Kasumi-1 (cell line): ENCODE measurements around the gene STK17A.
"Not testable (repeated sequence)": the region's sequence is repeated elsewhere in the genome, so short reads cannot be mapped to it uniquely, and the experiment has no call there.

Experiments used
- DNase-seq, 2 experiments: peaks; one replicate each; lab custom pipeline; 2025; lab: John Stamatoyannopoulos, UW

The STK17A gene

GRCh38 chr7:43568529-43568928 is 14.4 kb upstream of the STK17A start:
- no peak for DNase-seq

GRCh38 chr7:43569424-43569823 is 13.5 kb upstream of the STK17A start:
- no peak for DNase-seq

- DNase-seq: no peak
Measured at GRCh38 chr7:43570688-43571365, 12.1 kb upstream of the STK17A start.

GRCh38 chr7:43572516-43573049 is 10.3 kb upstream of the STK17A start:
- peak; percentile 98 for DNase-seq

- not testable (repeated sequence) for DNase-seq
Measured at GRCh38 chr7:43573832-43574231, 9.1 kb upstream of the STK17A start.

- no peak for DNase-seq
Measured at GRCh38 chr7:43575506-43575905, 7.4 kb upstream of the STK17A start.

GRCh38 chr7:43576241-43576640 is 6.7 kb upstream of the STK17A start:
- DNase-seq: no peak

- DNase-seq: no peak
Measured at GRCh38 chr7:43577485-43577951, 5.4 kb upstream of the STK17A start.

- DNase-seq: peak; percentile 79 to 87
Measured at GRCh38 chr7:43583424-43584194, 701 bp downstream of the STK17A start.

- peak; percentile 73 to 81 for DNase-seq
Measured at GRCh38 chr7:43584195-43584586, 1.3 kb downstream of the STK17A start.

GRCh38 chr7:43584733-43585132 is 1.8 kb downstream of the STK17A start:
- not testable (repeated sequence) for DNase-seq

- DNase-seq: peak; percentile 36 to 58
Measured at GRCh38 chr7:43585562-43585961, 2.7 kb downstream of the STK17A start.

GRCh38 chr7:43586251-43586900 is 3.5 kb downstream of the STK17A start:
- no peak for DNase-seq

- no peak for DNase-seq
Measured at GRCh38 chr7:43588477-43589132, 5.7 kb downstream of the STK17A start.

- no peak for DNase-seq
Measured at GRCh38 chr7:43589133-43589478, 6.2 kb downstream of the STK17A start.

GRCh38 chr7:43589728-43590127 is 6.8 kb downstream of the STK17A start:
- no peak for DNase-seq

- no peak for DNase-seq
Measured at GRCh38 chr7:43590862-43591557, 8.1 kb downstream of the STK17A start.

- no peak for DNase-seq
Measured at GRCh38 chr7:43591558-43592180, 8.8 kb downstream of the STK17A start.

GRCh38 chr7:43592326-43592725 is 9.4 kb downstream of the STK17A start:
- no peak for DNase-seq

GRCh38 chr7:43593010-43593409 is 10.1 kb downstream of the STK17A start:
- no peak for DNase-seq

GRCh38 chr7:43594020-43594419 is 11.1 kb downstream of the STK17A start:
- no peak for DNase-seq
